GM12873 (cell line): ENCODE measurements around the gene SNX30.

Source experiments
- CTCF ChIP-seq: IDR thresholded peaks from 2 replicates; pipeline ENCODE4 v1.5.1; 2012; ENCODE audit warnings: low read depth, mild to moderate bottlenecking, moderate library complexity, low read length, control low read depth; ENCODE audit not compliant: insufficient read depth; ENCODE audit errors: missing control alignments

Gene SNX30, protein sequence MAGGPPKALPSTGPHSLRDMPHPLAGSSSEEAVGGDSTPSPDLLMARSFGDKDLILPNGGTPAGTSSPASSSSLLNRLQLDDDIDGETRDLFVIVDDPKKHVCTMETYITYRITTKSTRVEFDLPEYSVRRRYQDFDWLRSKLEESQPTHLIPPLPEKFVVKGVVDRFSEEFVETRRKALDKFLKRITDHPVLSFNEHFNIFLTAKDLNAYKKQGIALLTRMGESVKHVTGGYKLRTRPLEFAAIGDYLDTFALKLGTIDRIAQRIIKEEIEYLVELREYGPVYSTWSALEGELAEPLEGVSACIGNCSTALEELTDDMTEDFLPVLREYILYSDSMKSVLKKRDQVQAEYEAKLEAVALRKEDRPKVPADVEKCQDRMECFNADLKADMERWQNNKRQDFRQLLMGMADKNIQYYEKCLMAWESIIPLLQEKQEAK

DNA sequence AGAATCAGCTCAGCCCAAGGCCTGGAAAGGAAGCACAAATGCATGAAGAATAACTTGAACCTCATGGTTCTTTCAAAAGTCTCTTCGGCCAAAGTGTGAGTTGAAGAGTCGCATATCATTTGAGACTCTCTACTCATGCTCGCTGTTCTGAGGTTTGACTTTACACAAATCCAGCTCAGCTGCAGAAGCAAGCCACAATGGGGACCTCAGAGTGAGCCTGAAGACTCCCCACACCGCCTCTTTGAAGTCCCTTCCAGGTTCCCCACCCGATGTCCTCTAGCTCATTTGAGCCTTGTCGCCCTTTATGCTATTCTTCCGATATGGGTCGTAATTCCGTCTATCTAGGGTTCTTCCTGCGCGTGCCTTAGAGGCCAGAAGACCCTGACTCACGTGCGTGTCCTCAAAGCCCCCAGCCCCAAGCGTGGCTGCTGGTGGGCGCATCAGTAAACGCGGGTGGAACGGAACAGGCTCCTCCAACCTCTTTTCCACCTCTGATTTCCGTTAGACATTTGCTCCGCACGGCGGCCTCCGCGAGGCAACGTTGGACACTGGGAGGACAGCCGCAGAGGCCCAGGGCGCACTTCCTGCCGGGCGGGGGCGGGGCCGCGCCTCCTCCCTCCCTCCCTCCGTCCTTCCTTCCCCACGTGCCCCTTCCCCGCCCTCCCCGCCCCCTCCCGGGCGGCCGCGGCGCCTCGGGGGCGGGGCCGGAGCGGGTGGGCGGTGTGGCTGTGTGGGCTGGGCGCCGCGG, at the start of gene SNX30:
SNX30 (plus strand) TSS at position 745 of the 748 bp plus-strand sequence. CDS start 242 bp downstream, outside the sequence.
- no peak for TF ChIP-seq CTCF

DNA sequence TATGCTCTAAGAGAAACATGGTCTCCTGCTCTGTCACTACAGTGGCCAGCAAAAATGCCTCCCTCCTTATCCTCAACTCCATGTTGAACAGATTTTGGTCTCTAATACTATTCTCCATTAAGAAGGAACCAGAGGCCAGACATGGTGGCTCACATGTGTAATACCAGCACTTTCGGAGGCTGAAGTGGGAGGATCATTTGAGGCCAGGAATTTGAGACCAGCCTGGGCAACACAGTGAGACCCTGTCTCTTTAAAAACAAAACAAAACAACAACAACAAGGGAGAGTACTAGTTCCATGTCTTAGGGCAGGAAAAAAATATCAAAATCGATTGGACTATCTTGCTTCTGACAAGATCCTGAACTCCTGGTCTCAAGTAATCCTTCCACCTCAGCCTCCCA, 47.3 kb upstream of the SNX30 start:
- no peak for TF ChIP-seq CTCF

- TF ChIP-seq CTCF, result no peak
Observed at GRCh38 chr9:112705768-112706427, 44.7 kb upstream of the SNX30 start.

DNA sequence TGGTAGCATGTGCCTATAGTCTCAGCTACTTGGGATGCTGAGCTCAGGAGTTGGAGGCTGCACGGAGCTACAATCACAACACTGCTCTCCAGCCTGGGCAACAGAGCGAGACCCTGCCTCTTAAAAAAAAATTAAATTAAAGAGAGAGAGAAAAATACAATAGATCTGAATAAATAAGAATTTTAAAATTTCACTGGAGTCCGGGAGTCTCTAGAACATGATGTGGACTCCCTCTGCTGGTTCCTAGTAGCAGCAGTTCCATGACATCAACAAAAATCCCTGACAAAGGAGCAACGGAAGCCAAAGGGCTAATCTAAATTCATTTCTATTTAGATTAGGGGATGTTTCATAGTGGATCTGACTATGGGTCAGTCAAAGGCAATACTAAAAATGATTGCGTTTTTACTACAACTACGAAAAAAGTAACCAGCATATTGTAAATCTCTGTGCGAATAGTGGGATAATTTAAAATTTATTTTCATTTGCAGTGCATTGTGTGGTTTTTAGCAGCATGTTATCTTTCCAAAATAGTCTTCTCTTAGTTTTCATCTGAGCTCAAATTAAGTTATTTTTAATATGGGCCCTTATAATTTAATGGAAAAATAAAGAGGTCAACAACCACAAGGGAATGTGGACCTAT, 39.4 kb upstream of the SNX30 start:
- peak; percentile 44 for TF ChIP-seq CTCF

DNA sequence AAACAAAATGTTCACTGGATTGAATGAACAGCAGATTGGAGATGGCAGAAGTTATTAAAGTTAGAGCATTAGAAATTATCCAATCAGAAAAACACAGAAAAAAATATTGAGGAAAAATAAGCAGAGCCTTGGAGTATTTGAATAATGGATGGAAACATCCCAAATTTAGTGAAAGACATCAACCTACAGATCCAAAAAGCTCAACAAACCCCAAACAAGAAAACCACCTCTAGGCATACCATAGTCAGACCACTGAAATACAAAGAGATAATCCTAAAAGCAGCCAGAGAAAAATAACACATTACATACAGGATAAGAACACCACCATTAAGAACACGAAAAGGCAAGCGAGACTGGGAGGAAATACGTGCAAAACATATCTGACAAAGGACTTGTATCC, 37.9 kb upstream of the SNX30 start:
- no peak for TF ChIP-seq CTCF

GRCh38 chr9:112717661-112718331, 32.8 kb upstream of the SNX30 start, which contains the start of gene INIP:
Gene INIP (minus strand): TSS chr9:112718117. CDS start chr9:112716485, 1,632 bp downstream.
- TF ChIP-seq CTCF, result peak; percentile 23
